KOPT-K1 (cell line): ENCODE measurements around the gene SGSH.

Experiments
- H3K27ac ChIP-seq: fragments of 200-600 bp; sonication (generic); 2 replicates; pipeline ENCODE4 v1.5.1; 2016; ENCODE audit warnings: antibody characterized with exemption, mild to moderate bottlenecking, low read depth, low read length; ENCODE audit not compliant: poor library complexity, severe bottlenecking
- H3K36me3 ChIP-seq: fragments of 200-600 bp; sonication (generic); 2 replicates; pipeline ENCODE4 v1.5.1; 2017; ENCODE audit warnings: antibody characterized with exemption, mild to moderate bottlenecking, low read length, moderate library complexity; ENCODE audit not compliant: insufficient read depth
- H3K9me3 ChIP-seq: fragments of 200-600 bp; sonication (generic); 2 replicates; pipeline ENCODE4 v1.5.1; 2017; ENCODE audit warnings: antibody characterized with exemption, low read length, mild to moderate bottlenecking; ENCODE audit not compliant: insufficient read depth, poor library complexity, severe bottlenecking

The SGSH gene

GRCh38 chr17:80220054-80220735 lies at the start of gene SGSH, which contains the start of gene SLC26A11:
Gene SGSH (minus strand): TSS chr17:80220333. CDS start chr17:80220313, 20 bp downstream.
Gene SLC26A11 (plus strand): TSS chr17:80220427. CDS start chr17:80221561, 1,134 bp downstream.
- H3K27ac ChIP-seq: peak within 1 kb of the TSS; percentile 5

GRCh38 chr17:80269405-80269807 lies 49.3 kb upstream of the SGSH start:
- H3K27ac ChIP-seq: no peak overlapping the region
- peaks cover 82% of the 10 kb centered on the region for H3K36me3 ChIP-seq
- H3K9me3 ChIP-seq: no peaks in the 10 kb centered on the region

More at GRCh38 chr17:80220054-80220735, at the start of gene SGSH, which contains the start of gene SLC26A11:
- H3K36me3 ChIP-seq: no peaks in the 10 kb centered on the region
- no peaks in the 10 kb centered on the region for H3K9me3 ChIP-seq

- H3K27ac ChIP-seq: no peak overlapping the region
- H3K9me3 ChIP-seq: no peaks in the 10 kb centered on the region
- H3K36me3 ChIP-seq: peaks cover 72% of the 10 kb centered on the region
Measured at GRCh38 chr17:80268427-80268826, 48.3 kb upstream of the SGSH start.

- H3K27ac ChIP-seq: no peak overlapping the region
- no peaks in the 10 kb centered on the region for H3K9me3 ChIP-seq
- H3K36me3 ChIP-seq: peaks cover 62% of the 10 kb centered on the region
Measured at GRCh38 chr17:80267391-80267790, 47.3 kb upstream of the SGSH start.

- Histone ChIP-seq H3K27ac (peak overlapping the region; percentile 99), H3K36me3 (peaks cover 48% of the 10 kb centered on the region), H3K9me3 (no peaks in the 10 kb centered on the region)
Measured at GRCh38 chr17:80265205-80266068, 45.3 kb upstream of the SGSH start.

GRCh38 chr17:80264205-80265075 lies 44.3 kb upstream of the SGSH start:
- peak overlapping the region; percentile 99 for H3K27ac ChIP-seq
- H3K36me3 ChIP-seq: peaks cover 38% of the 10 kb centered on the region
- no peaks in the 10 kb centered on the region for H3K9me3 ChIP-seq

- peak overlapping the region; percentile 99 for H3K27ac ChIP-seq
- peaks cover 29% of the 10 kb centered on the region for H3K36me3 ChIP-seq
- H3K9me3 ChIP-seq: no peaks in the 10 kb centered on the region
Measured at GRCh38 chr17:80263253-80264204, 43.4 kb upstream of the SGSH start.

- peaks cover 22% of the 10 kb centered on the region for H3K36me3 ChIP-seq
- peak overlapping the region; percentile 99 for H3K27ac ChIP-seq
- no peaks in the 10 kb centered on the region for H3K9me3 ChIP-seq
Measured at GRCh38 chr17:80262775-80263244, 42.7 kb upstream of the SGSH start.

- Histone ChIP-seq H3K36me3 (peaks cover 16% of the 10 kb centered on the region), H3K27ac (peak overlapping the region; percentile 99), H3K9me3 (no peaks in the 10 kb centered on the region)
Measured at GRCh38 chr17:80262291-80262690, 42.2 kb upstream of the SGSH start.

- peaks cover 14% of the 10 kb centered on the region for H3K36me3 ChIP-seq
- H3K9me3 ChIP-seq: no peaks in the 10 kb centered on the region
- H3K27ac ChIP-seq: peak overlapping the region; percentile 99
Measured at GRCh38 chr17:80261895-80262279, 41.8 kb upstream of the SGSH start.

- no peaks in the 10 kb centered on the region for H3K9me3 ChIP-seq
- H3K36me3 ChIP-seq: peaks cover 9% of the 10 kb centered on the region
- peak overlapping the region; percentile 99 for H3K27ac ChIP-seq
Measured at GRCh38 chr17:80261159-80261894, 41.2 kb upstream of the SGSH start.

- peak within 1 kb of the TSS; percentile 99 for H3K27ac ChIP-seq
- H3K36me3 ChIP-seq: peaks cover 3% of the 10 kb centered on the region
- no peaks in the 10 kb centered on the region for H3K9me3 ChIP-seq
Measured at GRCh38 chr17:80260791-80261158, 40.6 kb upstream of the SGSH start, which contains the start of gene RNF213. Gene RNF213 (plus strand): TSS chr17:80260852. CDS start chr17:80263682, 2,830 bp downstream.

GRCh38 chr17:80260069-80260535 lies 40.0 kb upstream of the SGSH start:
- H3K27ac ChIP-seq: peak overlapping the region; percentile 83
- no peaks in the 10 kb centered on the region for H3K9me3 ChIP-seq

More at GRCh38 chr17:80260069-80260535, 40.0 kb upstream of the SGSH start:
- H3K36me3 ChIP-seq: no peaks in the 10 kb centered on the region
